ENCODE data around the gene A1BG.

A1BG gene

DNA sequence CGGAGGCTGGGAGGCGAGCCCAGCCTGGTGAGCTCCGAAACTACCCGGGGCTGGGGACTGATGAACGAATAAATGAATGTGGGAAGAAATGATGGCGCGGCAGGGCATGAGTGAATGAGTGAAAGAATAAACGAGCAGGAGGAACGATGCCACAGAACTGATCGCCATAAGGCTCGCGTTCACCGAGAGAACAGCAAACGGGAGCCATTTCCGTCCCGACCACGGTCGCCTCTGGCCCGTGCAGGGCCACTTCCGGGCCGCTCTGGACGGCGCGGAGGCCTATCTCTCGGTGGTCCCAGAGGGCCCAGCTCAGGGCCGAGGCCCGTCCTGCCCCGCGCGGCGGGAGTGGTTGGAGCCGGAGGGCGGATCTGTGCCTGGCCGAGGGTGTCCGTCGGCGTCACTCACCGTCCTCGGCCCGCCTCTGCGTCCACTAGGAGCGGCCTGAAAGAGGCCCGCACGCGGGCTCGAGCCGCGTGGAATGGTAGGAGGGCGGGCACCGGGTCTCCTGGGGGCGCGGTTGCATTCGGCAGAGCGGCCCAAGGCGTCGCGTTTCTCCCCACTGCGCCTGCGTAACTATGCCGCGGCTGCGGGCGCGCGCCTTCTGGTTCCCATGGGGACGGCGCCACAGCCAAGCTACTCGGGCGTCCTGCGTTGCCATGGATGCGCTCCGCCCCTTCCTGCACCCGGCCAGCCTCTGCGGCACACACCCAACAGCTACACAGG, 9.1 kb upstream of the A1BG start, which contains the start of gene ZNF497:
TSS of gene ZNF497 (minus strand) at position 480 of the 723 bp plus-strand sequence. CDS start 5,116 bp downstream, outside the sequence.
- Histone ChIP-seq H3K27me3 (ENCODE audit: insufficient read depth, low read depth, severe bottlenecking) (no peaks in the 10 kb centered on the region), H3K4me3 (ENCODE audit: low read depth, low read length) (peak within 1 kb of the TSS; percentile 95), H3K27ac (peak within 1 kb of the TSS; percentile 94), H3K9me3 (ENCODE audit: severe bottlenecking) (no peaks in the 10 kb centered on the region), H3K36me3 (no peaks in the 10 kb centered on the region)
- peak; percentile 95 for DNase-seq
- TF ChIP-seq, protein P1, sequence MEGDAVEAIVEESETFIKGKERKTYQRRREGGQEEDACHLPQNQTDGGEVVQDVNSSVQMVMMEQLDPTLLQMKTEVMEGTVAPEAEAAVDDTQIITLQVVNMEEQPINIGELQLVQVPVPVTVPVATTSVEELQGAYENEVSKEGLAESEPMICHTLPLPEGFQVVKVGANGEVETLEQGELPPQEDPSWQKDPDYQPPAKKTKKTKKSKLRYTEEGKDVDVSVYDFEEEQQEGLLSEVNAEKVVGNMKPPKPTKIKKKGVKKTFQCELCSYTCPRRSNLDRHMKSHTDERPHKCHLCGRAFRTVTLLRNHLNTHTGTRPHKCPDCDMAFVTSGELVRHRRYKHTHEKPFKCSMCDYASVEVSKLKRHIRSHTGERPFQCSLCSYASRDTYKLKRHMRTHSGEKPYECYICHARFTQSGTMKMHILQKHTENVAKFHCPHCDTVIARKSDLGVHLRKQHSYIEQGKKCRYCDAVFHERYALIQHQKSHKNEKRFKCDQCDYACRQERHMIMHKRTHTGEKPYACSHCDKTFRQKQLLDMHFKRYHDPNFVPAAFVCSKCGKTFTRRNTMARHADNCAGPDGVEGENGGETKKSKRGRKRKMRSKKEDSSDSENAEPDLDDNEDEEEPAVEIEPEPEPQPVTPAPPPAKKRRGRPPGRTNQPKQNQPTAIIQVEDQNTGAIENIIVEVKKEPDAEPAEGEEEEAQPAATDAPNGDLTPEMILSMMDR (IDR thresholded peaks at IDR 0.05; ENCODE audit: low read depth, low read length): no peak

DNA sequence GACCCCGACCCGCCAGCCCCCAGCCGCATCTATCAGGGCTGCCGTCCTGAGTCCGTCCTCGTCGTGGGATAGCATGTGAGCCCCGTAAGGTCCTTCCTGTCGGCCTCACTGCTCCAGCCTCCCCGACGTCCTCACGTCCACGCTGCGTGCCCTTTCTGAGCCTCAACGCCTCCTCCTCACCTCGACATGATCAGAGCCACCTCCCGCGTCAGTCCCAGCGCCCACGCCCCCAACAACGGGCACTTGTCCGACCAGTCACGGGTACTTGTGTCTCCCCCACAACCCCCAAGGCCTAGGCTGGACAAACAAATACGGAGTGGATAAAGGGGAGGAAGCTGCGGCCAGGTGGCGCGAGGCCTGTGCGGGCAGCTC, 8.6 kb upstream of the A1BG start:
- TF ChIP-seq, protein P1 (IDR thresholded peaks at IDR 0.05; ENCODE audit: low read depth, low read length): no peak
- Histone ChIP-seq H3K4me3 (ENCODE audit: low read depth, low read length) (peak overlapping the region; percentile 95), H3K27me3 (ENCODE audit: insufficient read depth, low read depth, severe bottlenecking) (no peaks in the 10 kb centered on the region), H3K36me3 (no peaks in the 10 kb centered on the region), H3K9me3 (ENCODE audit: severe bottlenecking) (no peaks in the 10 kb centered on the region), H3K27ac (peak overlapping the region; percentile 94)
- DNase-seq: peak; percentile 79

GRCh38 chr19:58357481-58358145, 4.3 kb upstream of the A1BG start:
- H3K36me3 ChIP-seq: no peaks in the 10 kb centered on the region
- H3K4me3 ChIP-seq (ENCODE audit: low read depth, low read length): no peak overlapping the region
- H3K9me3 ChIP-seq (ENCODE audit: severe bottlenecking): no peaks in the 10 kb centered on the region
- DNase-seq: no peak
- H3K27me3 ChIP-seq (ENCODE audit: insufficient read depth, low read depth, severe bottlenecking): no peaks in the 10 kb centered on the region
- TF ChIP-seq, protein P1 (IDR thresholded peaks at IDR 0.05; ENCODE audit: low read depth, low read length): no peak
- no peak overlapping the region for H3K27ac ChIP-seq

- no peak for DNase-seq
- Histone ChIP-seq H3K27me3 (ENCODE audit: insufficient read depth, low read depth, severe bottlenecking) (no peaks in the 10 kb centered on the region), H3K27ac (no peak overlapping the region), H3K4me3 (ENCODE audit: low read depth, low read length) (no peak overlapping the region), H3K36me3 (no peaks in the 10 kb centered on the region), H3K9me3 (ENCODE audit: severe bottlenecking) (no peaks in the 10 kb centered on the region)
- TF ChIP-seq, protein P1 (IDR thresholded peaks at IDR 0.05; ENCODE audit: low read depth, low read length): no peak
Measured at GRCh38 chr19:58356766-58357480, 3.6 kb upstream of the A1BG start.

DNA sequence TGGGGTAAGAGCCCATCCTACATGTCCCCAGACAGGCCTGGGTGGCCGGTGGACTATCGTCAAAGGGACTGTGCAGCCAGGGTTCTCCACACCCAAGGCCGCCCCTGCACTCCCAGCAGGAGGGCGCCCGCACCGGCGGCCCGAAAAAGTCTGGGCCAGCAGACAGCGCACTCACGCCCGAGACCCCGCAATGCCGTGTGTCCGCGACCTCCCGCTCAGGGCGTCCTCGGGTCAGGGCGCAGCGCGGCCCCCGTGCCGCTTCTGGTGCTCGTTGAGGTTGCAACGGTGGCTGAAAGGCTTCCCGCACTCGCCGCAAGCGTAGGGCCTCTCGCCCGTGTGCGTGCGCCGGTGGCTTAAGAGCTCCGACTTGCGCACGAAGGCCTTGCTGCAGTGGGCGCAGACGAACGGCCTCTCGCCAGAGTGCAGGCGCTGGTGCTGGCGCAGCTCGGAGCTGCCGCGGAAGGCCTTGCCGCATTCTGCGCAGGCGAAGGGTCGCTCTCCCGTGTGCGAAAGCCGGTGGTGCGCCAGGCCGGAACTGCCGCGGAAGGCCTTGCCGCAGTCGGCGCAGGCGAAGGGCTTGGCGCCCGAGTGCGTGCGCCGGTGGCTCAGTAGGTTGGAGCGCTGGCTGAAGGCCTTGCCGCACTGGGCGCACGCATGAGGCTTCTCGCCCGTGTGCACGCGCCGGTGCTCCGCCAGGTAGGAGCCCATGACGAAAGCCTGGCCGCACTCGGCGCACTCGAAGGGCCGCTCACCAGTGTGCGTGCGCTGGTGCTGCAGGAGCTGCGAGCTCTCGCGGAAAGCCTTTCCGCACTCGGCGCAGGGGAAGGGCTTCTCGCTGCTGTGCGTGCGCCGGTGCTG, 2.8 kb upstream of the A1BG start:
- H3K36me3 ChIP-seq: no peaks in the 10 kb centered on the region; the same call in 1 of the 2 replicates

More for the DNA sequence above, 2.8 kb upstream of the A1BG start:
- H3K27me3 ChIP-seq (ENCODE audit: insufficient read depth, low read depth, severe bottlenecking): no peaks in the 10 kb centered on the region
- no peaks in the 10 kb centered on the region for H3K9me3 ChIP-seq (ENCODE audit: severe bottlenecking)
- H3K27ac ChIP-seq: no peak overlapping the region
- TF ChIP-seq, protein P1 (IDR thresholded peaks at IDR 0.05; ENCODE audit: low read depth, low read length): no peak
- no peak for DNase-seq
- no peak overlapping the region for H3K4me3 ChIP-seq (ENCODE audit: low read depth, low read length)

Data from WERI-Rb-1 (cell line).